DLD1 (cell line): ENCODE measurements around the gene BGLAP.

Experiments used
- in situ Hi-C: cut with HindIII; loops from 2 replicates; pipeline ENCODE4 v1.10.0; 2017; ENCODE audit warnings: low sequenced_read_pairs

Gene BGLAP

DNA sequence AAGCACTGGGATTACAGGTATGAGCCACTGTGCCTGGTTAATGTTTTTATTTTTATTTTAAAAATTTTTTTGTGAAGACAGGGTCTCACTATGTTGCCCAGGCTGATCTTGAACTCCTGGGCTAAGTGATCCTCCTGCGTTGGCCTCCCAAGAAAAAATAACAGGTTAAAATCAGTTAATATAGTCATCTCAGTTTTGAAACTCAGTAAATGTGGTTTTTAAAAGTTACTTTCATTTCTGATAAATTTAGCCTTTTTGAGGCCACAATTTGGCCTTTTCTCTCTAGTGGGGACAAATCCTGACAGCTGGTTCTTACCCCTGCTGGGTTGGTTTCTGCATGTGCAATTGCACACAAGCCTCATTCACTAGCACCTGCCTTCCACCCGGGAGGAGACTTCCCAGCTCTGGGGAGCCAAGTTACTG is 15.9 kb upstream of the BGLAP start:
- in situ Hi-C loops, result loop anchor here (10.0 kb wide), 1 partner anchor 121 kb away; no protein-coding TSS in a partner anchor

DNA sequence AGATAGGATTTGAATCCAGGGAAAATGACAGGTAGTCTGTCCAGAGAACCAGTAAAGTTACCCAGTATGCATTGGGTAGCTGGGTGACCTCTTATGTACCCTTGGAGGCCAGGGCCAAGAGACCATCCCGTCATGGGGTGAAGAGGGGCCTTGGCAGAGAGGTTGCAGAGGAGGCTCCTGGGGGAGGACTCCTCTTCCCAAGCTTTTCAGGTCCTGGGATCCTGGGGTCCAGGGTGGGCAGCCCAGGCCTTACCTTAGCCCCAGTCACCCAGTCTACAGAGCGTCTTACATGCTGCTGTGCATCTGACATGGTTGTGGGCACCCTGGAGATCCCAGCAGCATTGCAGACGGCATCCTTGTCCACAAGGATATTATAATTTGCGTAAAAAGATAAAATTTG is 15.2 kb upstream of the BGLAP start:
- in situ Hi-C loops, result loop anchor here (10.0 kb wide), 1 partner anchor 122 kb away; no protein-coding TSS in a partner anchor

DNA sequence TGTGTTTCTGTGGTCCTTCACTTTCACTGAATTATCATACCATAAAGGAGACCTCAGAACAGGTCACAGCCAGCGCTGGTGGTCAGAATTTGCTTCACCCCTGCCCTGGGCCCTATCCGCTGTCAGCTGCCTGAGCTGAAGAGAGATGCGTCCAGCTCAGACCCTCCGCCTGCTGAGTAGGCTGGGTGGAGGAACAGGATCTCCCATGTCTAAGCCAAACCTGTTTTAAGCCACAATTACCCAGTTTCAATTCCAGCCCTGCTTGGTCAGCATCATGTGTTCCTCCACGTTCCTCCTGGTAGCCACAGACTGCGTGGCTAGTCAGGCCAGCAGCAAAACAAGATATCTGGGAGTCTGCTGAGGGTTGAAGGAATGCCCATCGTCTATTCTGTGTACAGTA is 13.5 kb upstream of the BGLAP start:
- in situ Hi-C loops, result loop anchor here (10.0 kb wide), 1 partner anchor 124 kb away; no protein-coding TSS in a partner anchor

DNA sequence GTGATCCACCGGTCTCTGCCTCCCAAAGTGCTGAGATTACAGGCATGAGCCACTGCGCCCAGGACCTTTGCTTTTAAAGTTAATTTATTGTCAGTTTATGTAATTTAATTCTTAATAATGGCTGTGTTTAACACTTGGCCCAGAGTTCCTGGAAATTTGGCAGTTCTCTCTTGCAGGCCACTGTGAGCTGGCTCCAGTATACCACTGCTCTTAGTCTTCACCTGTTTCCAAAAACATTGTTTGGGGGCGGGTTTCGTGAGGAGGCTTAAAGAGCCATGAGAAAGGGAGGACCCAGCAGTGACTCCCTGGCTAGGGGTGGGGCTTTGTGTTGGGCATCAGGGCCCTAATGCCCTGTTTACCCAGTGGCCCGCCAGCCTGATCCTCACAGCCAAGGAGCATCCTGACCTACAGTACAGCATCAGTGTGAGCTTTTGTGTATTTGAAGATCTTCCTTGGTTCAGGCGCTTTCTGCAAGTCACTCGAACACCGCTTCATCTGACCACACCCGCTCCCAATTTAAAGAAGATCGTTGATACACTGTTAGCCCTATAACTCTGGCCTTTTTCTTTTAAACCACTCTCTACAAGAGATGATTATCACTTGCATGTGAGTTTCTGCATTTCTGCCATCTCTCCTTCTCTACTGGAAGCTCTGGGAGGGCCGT is 12.0 kb upstream of the BGLAP start:
- in situ Hi-C loops, result loop anchor here (10.0 kb wide), 1 partner anchor 125 kb away; no protein-coding TSS in a partner anchor

DNA sequence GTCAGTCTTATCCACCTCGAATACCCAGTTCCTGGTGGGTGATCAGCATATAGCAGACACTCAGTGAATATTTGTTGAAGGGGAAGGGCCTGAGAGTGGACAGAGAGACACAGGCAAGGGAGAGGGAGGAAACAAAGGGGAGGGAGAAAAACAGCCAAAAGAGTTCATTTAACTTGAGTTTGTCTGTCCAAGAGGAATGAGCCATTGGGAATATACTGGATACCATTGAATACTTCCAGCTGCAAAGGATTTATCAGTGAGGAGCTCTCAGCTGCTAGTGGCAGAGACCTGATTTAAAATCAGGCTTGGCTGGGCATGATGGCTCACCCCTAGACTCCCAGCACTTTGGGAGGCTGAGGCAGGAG is 11.5 kb upstream of the BGLAP start:
- in situ Hi-C loops, result no loop called here

DNA sequence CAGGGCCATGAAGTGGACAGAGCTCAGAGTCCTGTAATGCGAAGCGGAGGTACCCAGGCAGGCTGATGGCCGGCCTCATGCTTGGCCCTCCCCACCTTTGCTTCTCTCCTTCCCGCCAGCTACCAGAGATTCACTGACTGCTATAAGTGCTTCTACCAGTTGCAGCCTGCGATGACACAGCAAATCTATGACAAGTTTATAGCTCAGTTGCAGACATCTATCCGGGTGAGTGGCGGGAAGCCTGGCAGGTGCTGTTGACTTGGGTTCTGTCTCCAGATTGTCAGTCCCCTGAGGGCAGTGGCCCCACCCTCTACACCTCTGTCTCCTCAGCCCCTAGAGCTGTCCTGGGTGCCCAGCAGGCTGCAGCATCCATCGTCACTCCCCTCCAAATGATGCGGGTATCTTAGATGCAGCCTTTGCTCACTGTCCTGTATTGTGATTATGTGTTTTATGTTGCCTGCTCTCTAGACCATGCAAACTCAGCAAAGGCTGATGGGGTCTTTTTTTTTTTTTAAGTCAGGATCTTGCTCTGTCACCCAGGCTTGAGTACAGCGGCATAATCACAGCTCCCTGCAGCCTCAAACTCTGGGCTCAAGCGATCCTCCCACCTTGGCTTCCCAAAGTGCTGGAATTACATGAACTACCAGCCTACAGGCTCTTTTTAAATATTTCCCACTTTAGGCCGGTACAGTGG is 9.6 kb upstream of the BGLAP start:
- in situ Hi-C loops, result no loop called here

DNA sequence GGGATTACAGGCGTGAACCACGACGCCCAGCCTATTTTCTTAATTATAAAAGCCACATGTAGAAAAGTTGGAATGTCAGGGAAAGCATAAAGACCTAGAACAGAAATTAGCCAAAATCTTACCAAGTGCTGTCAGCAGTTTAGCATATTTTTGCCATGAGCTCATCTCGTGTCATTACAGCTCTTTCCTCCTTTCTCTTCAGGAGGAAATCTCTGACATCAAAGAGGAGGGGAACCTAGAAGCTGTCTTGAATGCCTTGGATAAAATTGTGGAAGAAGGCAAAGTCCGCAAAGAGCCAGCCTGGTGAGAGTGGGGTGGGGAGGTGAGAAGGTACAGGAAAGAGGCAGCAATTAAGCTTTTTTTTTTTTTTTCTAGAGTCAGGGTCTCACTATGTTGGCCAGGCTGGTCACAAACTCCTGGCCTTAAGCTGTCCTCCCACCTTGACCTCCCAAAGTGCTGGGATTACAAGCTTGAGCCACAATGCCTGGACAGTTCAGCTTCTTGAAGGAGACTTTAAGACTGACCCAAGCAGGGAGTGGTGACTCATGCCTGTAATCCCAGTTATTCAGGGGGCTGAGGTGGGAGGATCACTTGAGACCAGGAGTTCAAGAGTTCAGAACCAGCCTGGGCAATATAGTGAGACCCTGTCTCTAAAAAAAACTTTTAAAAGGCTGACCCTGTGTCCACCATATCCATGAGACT is 8.4 kb upstream of the BGLAP start:
- in situ Hi-C loops, result no loop called here

DNA sequence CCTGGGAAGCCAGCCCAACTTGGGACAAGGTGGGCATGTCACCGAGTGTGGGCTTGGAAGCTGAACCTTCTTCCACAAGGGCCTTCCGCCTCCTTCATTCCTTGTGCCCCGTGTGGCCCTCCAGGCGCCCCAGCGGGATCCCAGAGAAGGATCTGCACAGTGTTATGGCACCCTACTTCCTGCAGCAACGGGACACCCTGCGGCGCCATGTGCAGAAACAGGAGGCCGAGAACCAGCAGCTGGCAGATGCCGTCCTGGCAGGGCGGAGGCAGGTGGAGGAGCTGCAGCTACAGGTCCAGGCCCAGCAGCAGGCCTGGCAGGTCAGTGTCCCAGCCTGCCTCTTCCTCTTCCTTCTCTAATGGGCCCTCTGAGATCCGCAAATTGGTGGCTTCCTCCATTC is 5.8 kb upstream of the BGLAP start:
- in situ Hi-C loops, result no loop called here

DNA sequence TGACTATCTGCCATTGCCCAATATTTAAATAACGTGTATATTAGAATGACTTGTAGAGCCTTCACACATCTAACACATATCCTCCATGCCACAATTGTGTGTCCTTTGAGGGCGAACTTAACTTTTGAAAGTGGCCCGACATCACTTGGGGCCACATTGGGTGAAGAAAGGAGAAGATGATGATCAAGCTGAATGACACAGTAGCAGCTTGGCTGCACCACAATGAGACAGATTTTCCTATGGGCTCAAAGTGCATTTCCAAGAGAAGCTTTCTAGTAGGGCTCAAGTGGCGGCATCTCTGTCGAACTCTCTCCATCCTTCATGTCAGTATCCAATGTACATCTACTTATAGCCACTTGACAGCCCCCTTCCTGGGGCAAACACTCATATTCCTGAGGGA is 3.7 kb upstream of the BGLAP start:
- in situ Hi-C loops, result no loop called here

DNA sequence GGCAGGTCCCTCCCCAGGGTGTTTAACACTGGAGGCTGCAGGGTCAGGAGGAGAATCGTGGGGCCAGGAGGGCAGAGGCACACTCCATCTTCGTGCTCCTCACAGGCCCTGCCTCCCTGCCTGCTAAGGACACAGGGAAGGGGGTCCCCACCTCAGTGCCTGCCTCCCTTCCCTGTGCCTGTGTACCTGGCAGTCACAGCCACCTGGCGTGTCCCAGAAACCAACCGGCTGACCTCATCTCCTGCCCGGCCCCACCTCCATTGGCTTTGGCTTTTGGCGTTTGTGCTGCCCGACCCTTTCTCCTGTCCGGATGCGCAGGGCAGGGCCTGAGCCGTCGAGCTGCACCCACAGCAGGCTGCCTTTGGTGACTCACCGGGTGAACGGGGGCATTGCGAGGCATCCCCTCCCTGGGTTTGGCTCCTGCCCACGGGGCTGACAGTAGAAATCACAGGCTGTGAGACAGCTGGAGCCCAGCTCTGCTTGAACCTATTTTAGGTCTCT is 623 bp upstream of the BGLAP start:
- in situ Hi-C loops, result no loop called here

DNA sequence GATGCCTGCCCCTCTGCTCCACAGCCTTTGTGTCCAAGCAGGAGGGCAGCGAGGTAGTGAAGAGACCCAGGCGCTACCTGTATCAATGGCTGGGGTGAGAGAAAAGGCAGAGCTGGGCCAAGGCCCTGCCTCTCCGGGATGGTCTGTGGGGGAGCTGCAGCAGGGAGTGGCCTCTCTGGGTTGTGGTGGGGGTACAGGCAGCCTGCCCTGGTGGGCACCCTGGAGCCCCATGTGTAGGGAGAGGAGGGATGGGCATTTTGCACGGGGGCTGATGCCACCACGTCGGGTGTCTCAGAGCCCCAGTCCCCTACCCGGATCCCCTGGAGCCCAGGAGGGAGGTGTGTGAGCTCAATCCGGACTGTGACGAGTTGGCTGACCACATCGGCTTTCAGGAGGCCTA is 754 bp downstream of the BGLAP start:
- in situ Hi-C loops, result no loop called here

DNA sequence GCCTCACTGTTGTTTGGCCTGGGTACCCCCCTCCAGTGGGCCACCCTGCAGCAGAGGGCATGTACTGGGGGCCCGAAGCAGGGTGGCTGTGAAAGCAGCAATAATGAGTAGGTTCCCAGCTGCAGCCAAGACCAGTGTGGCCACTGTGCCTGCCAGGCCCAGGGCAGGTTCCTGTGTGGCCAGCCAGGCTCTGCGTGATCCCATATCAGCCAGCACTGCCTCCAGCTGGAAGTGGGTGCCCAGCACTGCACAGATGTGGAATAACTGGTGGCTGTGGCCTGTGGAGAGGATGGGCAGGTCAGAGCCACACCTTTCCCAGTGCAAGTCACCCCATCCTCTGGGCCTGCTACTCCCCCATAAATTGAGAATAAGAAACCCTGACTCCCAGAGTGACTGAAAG is 2.1 kb downstream of the BGLAP start:
- in situ Hi-C loops, result no loop called here

DNA sequence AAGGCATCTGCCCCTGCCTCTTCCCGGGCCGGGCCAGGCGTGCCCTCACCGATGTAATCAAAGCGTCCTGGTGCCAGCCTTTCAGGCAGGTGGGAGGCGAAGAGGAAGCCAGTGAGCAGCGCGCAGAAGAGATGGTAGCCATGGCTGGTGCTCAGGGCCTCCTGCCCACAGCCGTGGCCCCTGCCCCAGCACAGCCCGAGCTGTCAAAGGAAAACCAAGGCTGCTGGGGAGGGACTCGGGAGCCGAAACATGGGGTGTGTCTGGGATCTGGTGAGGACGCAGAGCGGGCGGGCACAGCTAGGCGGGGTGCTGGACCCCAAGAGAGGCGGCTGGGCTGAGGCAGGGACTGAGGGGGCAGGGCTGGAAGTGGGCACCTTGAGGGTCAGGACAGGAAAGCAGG is 2.7 kb downstream of the BGLAP start:
- in situ Hi-C loops, result no loop called here

DNA sequence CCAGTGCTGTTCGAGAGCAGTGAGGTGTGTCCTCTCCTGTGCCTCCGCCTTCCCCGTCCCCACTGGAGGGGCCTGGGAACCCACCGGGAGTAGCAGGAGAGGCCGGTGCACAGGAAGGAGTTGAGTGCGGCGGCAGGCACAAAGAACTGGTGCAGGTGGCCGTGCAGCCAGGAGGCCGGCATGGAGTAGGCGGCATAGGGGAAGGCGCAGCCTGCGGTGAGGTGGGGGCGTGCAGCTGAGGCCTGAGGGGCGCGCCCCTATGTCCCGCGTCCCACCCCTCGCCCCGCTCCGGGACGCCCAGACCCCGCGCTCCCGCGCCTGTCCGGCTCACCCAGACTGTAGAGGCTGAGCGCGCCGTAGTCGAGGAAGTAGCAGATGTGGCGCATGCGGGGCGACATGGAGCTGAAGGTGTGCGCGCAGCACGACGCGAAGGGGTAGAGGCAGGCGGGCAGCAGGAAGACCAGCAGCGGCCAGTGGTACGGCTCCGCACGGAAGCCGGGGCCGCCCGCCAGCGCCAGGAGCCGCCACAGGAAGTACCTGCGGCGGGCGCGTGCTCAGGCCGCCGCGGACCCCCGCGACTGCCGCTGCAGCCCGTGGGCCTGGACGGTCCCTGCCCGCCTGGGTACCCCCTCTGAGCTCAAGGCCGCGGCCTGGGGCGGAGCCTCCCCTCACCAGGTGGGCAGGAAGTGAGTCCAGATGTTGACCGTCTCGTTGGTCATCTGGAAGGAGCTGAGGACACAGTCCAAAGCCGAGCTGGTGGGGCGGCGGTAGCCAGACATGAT is 3.7 kb downstream of the BGLAP start:
- in situ Hi-C loops, result no loop called here

DNA sequence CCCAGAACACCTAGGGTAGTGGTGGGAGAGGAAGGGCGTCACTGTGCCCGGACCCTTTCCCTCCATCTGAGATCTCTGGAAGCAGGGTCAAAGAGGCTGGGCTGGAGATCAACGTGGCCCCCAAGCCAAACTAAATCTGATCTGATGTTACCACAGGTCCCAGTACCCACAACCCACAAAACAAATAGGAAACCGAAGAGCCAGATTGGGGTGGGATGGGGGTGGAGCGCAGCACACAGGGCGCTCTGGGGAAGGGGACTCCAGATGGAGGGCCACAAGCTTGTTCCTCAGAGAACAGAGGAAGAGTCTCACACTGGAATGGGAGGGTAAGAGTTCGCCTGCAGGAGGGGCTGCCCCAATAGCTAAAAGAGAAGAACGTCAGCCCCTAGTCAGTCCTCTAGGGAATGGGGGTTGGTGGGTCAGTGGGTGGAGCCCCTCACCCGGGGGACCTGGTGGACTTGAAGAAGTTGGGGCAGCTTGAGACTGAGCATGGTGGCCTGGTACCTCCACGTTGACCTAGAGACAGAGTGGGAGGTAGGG is 4.3 kb downstream of the BGLAP start:
- in situ Hi-C loops, result no loop called here

DNA sequence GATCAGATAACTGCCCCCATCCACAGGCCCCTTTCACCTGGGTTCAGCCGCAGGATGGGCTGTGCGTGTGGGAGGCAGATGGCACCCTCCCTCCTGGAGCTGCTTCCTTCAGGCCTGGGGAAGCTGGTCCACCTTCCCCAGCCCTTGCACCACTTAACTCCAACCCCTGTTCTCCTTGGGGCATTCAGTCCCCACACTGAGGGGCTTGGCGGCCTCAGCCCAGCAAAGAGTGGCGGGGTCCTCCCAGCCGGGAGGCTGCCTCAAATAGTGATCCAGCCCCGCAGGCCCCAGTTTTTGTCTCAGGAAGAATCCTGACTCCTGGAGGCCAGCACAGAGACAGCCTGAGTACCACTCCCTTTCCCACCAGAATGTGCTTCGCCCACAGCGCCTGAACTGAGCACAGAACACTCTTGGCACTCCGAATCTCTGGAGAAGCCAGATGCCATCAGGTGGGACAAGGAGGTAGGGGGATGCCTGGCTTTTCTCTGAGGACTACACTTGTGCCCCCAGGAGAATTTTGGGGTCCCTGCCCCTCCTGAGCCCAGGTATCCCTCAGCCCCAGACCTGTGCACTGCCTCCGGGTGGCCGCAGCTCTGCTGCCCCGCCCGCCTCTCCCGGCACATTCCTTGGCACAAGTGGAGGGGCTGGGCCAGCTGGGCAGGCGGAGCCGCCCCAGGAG is 4.9 kb downstream of the BGLAP start:
- in situ Hi-C loops, result no loop called here

DNA sequence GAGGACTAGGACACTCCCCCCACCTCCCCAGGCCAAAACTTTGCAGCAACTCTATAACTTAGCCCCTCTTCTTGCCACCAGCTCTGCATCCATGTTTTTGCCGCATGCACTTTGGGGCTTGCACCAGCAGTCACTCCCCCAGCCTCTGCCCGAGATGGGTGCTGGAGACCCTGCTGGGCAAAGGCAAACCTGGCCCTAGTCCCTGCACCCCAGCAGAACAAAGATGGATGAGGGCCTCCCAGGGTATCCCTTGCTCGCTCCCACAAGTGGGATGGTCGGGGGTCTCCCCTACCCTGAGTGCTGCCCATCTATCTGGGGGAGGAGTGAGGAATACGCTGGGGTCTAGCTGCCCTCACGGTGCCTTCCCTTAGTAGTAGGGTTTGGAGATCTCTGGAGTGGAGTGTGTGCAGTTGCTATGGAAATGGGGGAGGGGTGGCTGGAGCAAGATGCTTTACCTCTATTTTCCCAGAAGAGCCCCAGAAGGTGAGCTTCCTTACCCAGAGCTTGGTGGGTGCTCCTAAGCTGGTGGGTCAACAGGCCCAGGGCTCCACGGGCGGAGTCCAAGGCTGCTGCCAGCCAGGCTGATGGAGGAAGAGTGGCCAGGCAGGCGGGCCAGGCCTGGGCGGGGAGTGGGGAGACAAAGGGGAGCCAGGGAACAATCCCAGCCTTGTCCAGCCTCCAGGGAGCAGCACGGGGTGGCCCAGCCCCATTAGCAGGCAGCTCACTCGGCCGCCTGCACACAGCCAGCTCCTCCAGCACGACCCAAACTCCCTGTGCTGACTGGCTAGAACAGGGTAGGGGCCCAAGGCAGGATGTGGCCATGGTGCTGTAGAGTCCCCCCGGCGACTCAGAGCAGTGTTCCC is 5.7 kb downstream of the BGLAP start, which contains the start of gene PAQR6:
Gene PAQR6 (minus strand): TSS at position 597 of the 863 bp plus-strand sequence. CDS start 1,325 bp downstream, outside the sequence.
- in situ Hi-C loops, result no loop called here

DNA sequence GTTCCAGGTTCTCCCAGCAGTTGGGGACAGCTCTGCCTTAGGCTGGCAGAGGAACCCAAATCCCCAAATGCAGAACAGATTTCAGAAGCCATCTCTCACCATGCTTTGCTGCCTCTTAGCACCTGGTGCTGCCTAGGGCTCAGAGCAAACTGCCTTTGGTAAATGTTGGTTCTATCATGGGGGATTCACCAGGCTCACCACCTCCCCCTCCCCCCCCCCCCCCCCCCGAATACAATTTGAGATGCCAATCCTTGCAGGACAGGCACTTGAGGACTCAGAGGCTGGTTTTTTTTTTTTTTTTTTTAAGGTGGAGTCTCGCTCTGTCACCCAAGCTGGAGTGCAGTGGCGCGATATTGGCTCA is 6.3 kb downstream of the BGLAP start:
- in situ Hi-C loops, result no loop called here

DNA sequence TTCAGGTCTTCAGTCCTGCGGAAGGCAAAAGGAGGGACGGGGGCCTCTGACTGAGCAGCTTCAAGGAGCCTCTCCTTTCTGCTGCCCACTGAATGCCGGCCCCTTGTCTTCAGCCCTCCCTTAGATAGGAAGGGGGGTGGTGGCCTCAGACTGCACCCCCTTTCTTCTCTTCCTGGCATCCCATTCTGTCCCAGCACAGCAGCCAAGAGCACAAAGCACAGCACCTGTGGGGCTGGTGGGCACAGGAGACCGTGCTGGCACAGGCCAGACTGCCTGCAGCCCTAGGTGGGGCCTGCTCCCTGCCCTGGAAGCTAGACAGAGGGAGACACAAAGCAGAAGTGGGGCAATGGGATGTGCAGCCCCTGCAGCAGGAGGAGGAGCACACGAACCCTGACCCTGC is 7.6 kb downstream of the BGLAP start:
- in situ Hi-C loops, result no loop called here
